SJCRH30 (cell line): ENCODE results near the gene CCDC38. TPM values are rescaled to one million over a fixed set of nuclear protein-coding genes. Genes with fewer than 3 reads are reported as not detected.

Source experiments
- DNase-seq, 2 experiments: peaks; one replicate each; pipeline ENCODE4 v3.0.0-alpha.2; 2015 to 2020
- H3K27ac ChIP-seq: fragments of 250-450 bp; sonication (Bioruptor Pico); 2 replicates; pipeline ENCODE4 v1.5.1; 2020; ENCODE audit warnings: mild to moderate bottlenecking, moderate library complexity
- H3K27me3 ChIP-seq: fragments of 250-450 bp; sonication (Bioruptor Pico); 2 replicates; pipeline ENCODE4 v1.5.1; 2020; ENCODE audit warnings: mild to moderate bottlenecking, moderate library complexity
- H3K36me3 ChIP-seq: fragments of 250-450 bp; sonication (Bioruptor Pico); 2 replicates; pipeline ENCODE4 v1.5.1; 2020; ENCODE audit warnings: mild to moderate bottlenecking, moderate library complexity
- H3K4me1 ChIP-seq: fragments of 250-450 bp; sonication (Bioruptor Pico); 2 replicates; pipeline ENCODE4 v1.5.1; 2020; ENCODE audit warnings: mild to moderate bottlenecking, moderate library complexity
- H3K4me3 ChIP-seq: fragments of 250-450 bp; sonication (Bioruptor Pico); 2 replicates; pipeline ENCODE4 v1.5.1; 2020; ENCODE audit warnings: mild to moderate bottlenecking, moderate library complexity
- H3K9me3 ChIP-seq: fragments of 250-450 bp; sonication (Bioruptor Pico); replicated peaks from 2 replicates; pipeline ENCODE4 v1.5.1; 2020; ENCODE audit warnings: mild to moderate bottlenecking, moderate library complexity
- total RNA-seq: library from RNA; depleted of rRNA; stranded (reverse); fragments of >200 nt; shearing (Covaris generic); gene quantifications from 2 replicates; pipeline ENCODE4 v1.2.3, GENCODE V29; 2014; rRNA removed

Gene CCDC38
- 0.04 and 0.10 TPM in 2 replicates for total RNA-seq

GRCh38 chr12:95942524-95943329, at the start of gene CCDC38:
CCDC38 (minus strand) TSS chr12:95942614; CDS start chr12:95936509, 6,105 bp downstream.
- Histone ChIP-seq H3K4me3 (peak within 1 kb of the TSS; percentile 95), H3K4me1 (no peaks in the 10 kb centered on the region), H3K27me3 (no peaks in the 10 kb centered on the region), H3K27ac (peak within 1 kb of the TSS; percentile 64), H3K36me3 (no peaks in the 10 kb centered on the region), H3K9me3 (no peaks in the 10 kb centered on the region)
- DNase-seq: peak; percentile 85 to 88

- H3K27ac ChIP-seq: no peak overlapping the region
- no peaks in the 10 kb centered on the region for H3K4me1 ChIP-seq
- no peak for DNase-seq
- no peaks in the 10 kb centered on the region for H3K9me3 ChIP-seq
- no peaks in the 10 kb centered on the region for H3K27me3 ChIP-seq
- H3K36me3 ChIP-seq: no peaks in the 10 kb centered on the region
- no peak overlapping the region for H3K4me3 ChIP-seq
Measured at GRCh38 chr12:95990136-95990535, 47.7 kb upstream of the CCDC38 start.

- DNase-seq: no peak
- Histone ChIP-seq H3K4me1 (no peaks in the 10 kb centered on the region), H3K9me3 (no peaks in the 10 kb centered on the region), H3K4me3 (no peak overlapping the region), H3K36me3 (no peaks in the 10 kb centered on the region), H3K27me3 (no peaks in the 10 kb centered on the region), H3K27ac (no peak overlapping the region)
Measured at GRCh38 chr12:95989504-95990123, 47.2 kb upstream of the CCDC38 start.

- Histone ChIP-seq H3K27me3 (no peaks in the 10 kb centered on the region), H3K4me3 (no peak overlapping the region), H3K36me3 (no peaks in the 10 kb centered on the region), H3K27ac (no peak overlapping the region), H3K9me3 (no peaks in the 10 kb centered on the region), H3K4me1 (no peaks in the 10 kb centered on the region)
- no peak for DNase-seq
Measured at GRCh38 chr12:95988506-95989275, 46.3 kb upstream of the CCDC38 start.

GRCh38 chr12:95986635-95987570, 44.5 kb upstream of the CCDC38 start:
- no peaks in the 10 kb centered on the region for H3K9me3 ChIP-seq
- no peak overlapping the region for H3K4me3 ChIP-seq
- H3K27me3 ChIP-seq: no peaks in the 10 kb centered on the region
- DNase-seq: no peak
- H3K4me1 ChIP-seq: no peaks in the 10 kb centered on the region
- H3K36me3 ChIP-seq: no peaks in the 10 kb centered on the region
- no peak overlapping the region for H3K27ac ChIP-seq

- no peaks in the 10 kb centered on the region for H3K27me3 ChIP-seq
- no peaks in the 10 kb centered on the region for H3K4me1 ChIP-seq
- H3K4me3 ChIP-seq: no peak overlapping the region
- H3K36me3 ChIP-seq: no peaks in the 10 kb centered on the region
- no peaks in the 10 kb centered on the region for H3K9me3 ChIP-seq
- H3K27ac ChIP-seq: no peak overlapping the region
- no peak for DNase-seq
Measured at GRCh38 chr12:95984682-95985081, 42.3 kb upstream of the CCDC38 start.

GRCh38 chr12:95982602-95983001, 40.2 kb upstream of the CCDC38 start:
- H3K4me3 ChIP-seq: no peak overlapping the region
- H3K27ac ChIP-seq: no peak overlapping the region
- no peak for DNase-seq

GRCh38 chr12:95980437-95980836, 38.0 kb upstream of the CCDC38 start:
- Histone ChIP-seq H3K27me3 (no peaks in the 10 kb centered on the region), H3K4me3 (no peak overlapping the region), H3K4me1 (no peaks in the 10 kb centered on the region), H3K9me3 (no peaks in the 10 kb centered on the region), H3K27ac (no peak overlapping the region), H3K36me3 (no peaks in the 10 kb centered on the region)
- DNase-seq: no peak

More at GRCh38 chr12:95982602-95983001, 40.2 kb upstream of the CCDC38 start:
- Histone ChIP-seq H3K9me3 (no peaks in the 10 kb centered on the region), H3K36me3 (no peaks in the 10 kb centered on the region), H3K4me1 (no peaks in the 10 kb centered on the region), H3K27me3 (no peaks in the 10 kb centered on the region)

- Histone ChIP-seq H3K36me3 (no peaks in the 10 kb centered on the region), H3K9me3 (no peaks in the 10 kb centered on the region)
Measured at GRCh38 chr12:95978774-95979173, 36.4 kb upstream of the CCDC38 start.

GRCh38 chr12:95978351-95978750, 35.9 kb upstream of the CCDC38 start:
- H3K4me3 ChIP-seq: no peak overlapping the region
- no peaks in the 10 kb centered on the region for H3K4me1 ChIP-seq
- H3K27ac ChIP-seq: no peak overlapping the region
- DNase-seq: no peak
- H3K36me3 ChIP-seq: no peaks in the 10 kb centered on the region
- no peaks in the 10 kb centered on the region for H3K9me3 ChIP-seq
- no peaks in the 10 kb centered on the region for H3K27me3 ChIP-seq

More at GRCh38 chr12:95978774-95979173, 36.4 kb upstream of the CCDC38 start:
- DNase-seq: no peak
- H3K27ac ChIP-seq: no peak overlapping the region
- H3K4me3 ChIP-seq: no peak overlapping the region
- H3K27me3 ChIP-seq: no peaks in the 10 kb centered on the region
- no peaks in the 10 kb centered on the region for H3K4me1 ChIP-seq

- no peaks in the 10 kb centered on the region for H3K4me1 ChIP-seq
- H3K36me3 ChIP-seq: no peaks in the 10 kb centered on the region
- H3K4me3 ChIP-seq: no peak overlapping the region
- no peak for DNase-seq
- no peaks in the 10 kb centered on the region for H3K9me3 ChIP-seq
- no peaks in the 10 kb centered on the region for H3K27me3 ChIP-seq
- no peak overlapping the region for H3K27ac ChIP-seq
Measured at GRCh38 chr12:95977764-95978305, 35.4 kb upstream of the CCDC38 start.

GRCh38 chr12:95976416-95976832, 34.0 kb upstream of the CCDC38 start:
- no peak overlapping the region for H3K27ac ChIP-seq
- H3K4me1 ChIP-seq: no peaks in the 10 kb centered on the region
- no peaks in the 10 kb centered on the region for H3K36me3 ChIP-seq
- H3K27me3 ChIP-seq: no peaks in the 10 kb centered on the region
- H3K9me3 ChIP-seq: no peaks in the 10 kb centered on the region
- H3K4me3 ChIP-seq: no peak overlapping the region
- peak in 1 of 2 experiments; percentile 9 for DNase-seq

GRCh38 chr12:95975491-95975890, 33.1 kb upstream of the CCDC38 start:
- H3K4me3 ChIP-seq: no peak overlapping the region
- H3K27me3 ChIP-seq: no peaks in the 10 kb centered on the region
- no peaks in the 10 kb centered on the region for H3K4me1 ChIP-seq
- no peaks in the 10 kb centered on the region for H3K9me3 ChIP-seq
- H3K27ac ChIP-seq: no peak overlapping the region
- no peaks in the 10 kb centered on the region for H3K36me3 ChIP-seq
- no peak for DNase-seq

GRCh38 chr12:95974358-95974757, 31.9 kb upstream of the CCDC38 start:
- Histone ChIP-seq H3K9me3 (no peaks in the 10 kb centered on the region), H3K27me3 (no peaks in the 10 kb centered on the region), H3K4me1 (no peaks in the 10 kb centered on the region), H3K36me3 (no peaks in the 10 kb centered on the region), H3K4me3 (no peak overlapping the region), H3K27ac (no peak overlapping the region)
- no peak for DNase-seq
